Muscle layer of colon (tissue), 2 donors: ENCODE results near the gene GNB2.
"Not testable (repeated sequence)": the region's sequence is repeated elsewhere in the genome, so short reads cannot be mapped to it uniquely, and the experiment has no call there.

Source experiments
- H3K27ac ChIP-seq: one replicate; pipeline ENCODE4 v1.7.0; 2013; ENCODE audit warnings: low read depth, mild to moderate bottlenecking, low read length, moderate library complexity
- H3K27me3 ChIP-seq, 2 donors: one replicate each; pipeline ENCODE4 v1.7.0; 2013; ENCODE audit warnings: low read length in 2 of 2, mild to moderate bottlenecking in 2 of 2; ENCODE audit not compliant: insufficient read depth in 2 of 2, control insufficient read depth in 1 of 2
- H3K36me3 ChIP-seq: one replicate; pipeline ENCODE4 v1.7.0; 2013; ENCODE audit warnings: mild to moderate bottlenecking, low read length; ENCODE audit not compliant: insufficient read depth
- H3K4me1 ChIP-seq: one replicate; pipeline ENCODE4 v1.7.0; 2013; ENCODE audit warnings: mild to moderate bottlenecking, low read length; ENCODE audit not compliant: insufficient read depth
- H3K4me3 ChIP-seq, 2 donors: one replicate each; pipeline ENCODE4 v1.7.0; 2013; ENCODE audit warnings: low read length in 2 of 2, low read depth in 1 of 2, mild to moderate bottlenecking in 1 of 2, moderate library complexity in 1 of 2
- H3K9ac ChIP-seq: one replicate; pipeline ENCODE4 v1.7.0; 2013; ENCODE audit warnings: low read length
- H3K9me3 ChIP-seq: one replicate; pipeline ENCODE4 v1.7.0; 2013; ENCODE audit warnings: mild to moderate bottlenecking, low read length
- donor health status: abdominal sarcoma.
- donor health status: Adenocarcinoma of cecum.

Gene GNB2

GRCh38 chr7:100693312-100694097 is 20.0 kb downstream of the GNB2 start:
- peak overlapping the region; percentile 76 for H3K27ac ChIP-seq
- peaks cover 35% of the 10 kb centered on the region for H3K4me1 ChIP-seq
- no peaks in the 10 kb centered on the region for H3K27me3 ChIP-seq
- peak overlapping the region; percentile 62 to 80 for H3K4me3 ChIP-seq
- H3K9ac ChIP-seq, result peak overlapping the region; percentile 80
- no peaks in the 10 kb centered on the region for H3K36me3 ChIP-seq
- no peaks in the 10 kb centered on the region for H3K9me3 ChIP-seq

GRCh38 chr7:100694098-100694745 is 20.7 kb downstream of the GNB2 start, which contains the start of gene GIGYF1:
Gene GIGYF1, minus strand, starts transcription at chr7:100694250. Its CDS starts 6,012 bp downstream, at chr7:100688238.
- peaks cover 35% of the 10 kb centered on the region for H3K4me1 ChIP-seq
- peak within 1 kb of the TSS; percentile 76 for H3K27ac ChIP-seq
- no peaks in the 10 kb centered on the region for H3K36me3 ChIP-seq
- H3K9ac ChIP-seq, result peak within 1 kb of the TSS; percentile 80
- H3K4me3 ChIP-seq, result peak within 1 kb of the TSS; percentile 62 to 80
- H3K9me3 ChIP-seq, result no peaks in the 10 kb centered on the region
- H3K27me3 ChIP-seq, result no peaks in the 10 kb centered on the region

GRCh38 chr7:100696123-100696521 is 22.6 kb downstream of the GNB2 start:
- Histone ChIP-seq H3K27me3 (no peaks in the 10 kb centered on the region), H3K4me1 (peaks cover 20% of the 10 kb centered on the region), H3K27ac (no peak overlapping the region), H3K4me3 (no peak overlapping the region), H3K9ac (no peak overlapping the region), H3K36me3 (no peaks in the 10 kb centered on the region), H3K9me3 (no peaks in the 10 kb centered on the region)

- no peaks in the 10 kb centered on the region for H3K36me3 ChIP-seq
- no peaks in the 10 kb centered on the region for H3K4me1 ChIP-seq
- no peak overlapping the region for H3K9ac ChIP-seq
- no peaks in the 10 kb centered on the region for H3K27me3 ChIP-seq
- no peak overlapping the region for H3K4me3 ChIP-seq
- H3K27ac ChIP-seq, result no peak overlapping the region
- no peaks in the 10 kb centered on the region for H3K9me3 ChIP-seq
These were observed 25.5 kb downstream of the GNB2 start for GRCh38 chr7:100699018-100699417.

- not testable (repeated sequence) for H3K27me3 ChIP-seq, H3K9me3 ChIP-seq, H3K27ac ChIP-seq, H3K36me3 ChIP-seq, H3K4me3 ChIP-seq, H3K9ac ChIP-seq, H3K4me1 ChIP-seq
These were observed 27.5 kb downstream of the GNB2 start for GRCh38 chr7:100701089-100701488.

GRCh38 chr7:100705320-100705752 is 31.8 kb downstream of the GNB2 start:
- Histone ChIP-seq H3K4me1 (peaks cover 16% of the 10 kb centered on the region), H3K9me3 (no peaks in the 10 kb centered on the region), H3K27ac (peak overlapping the region; percentile 99), H3K4me3 (peak overlapping the region; percentile 69 to 98), H3K36me3 (no peaks in the 10 kb centered on the region), H3K9ac (peak overlapping the region; percentile 82), H3K27me3 (no peaks in the 10 kb centered on the region)

- H3K36me3 ChIP-seq, result no peaks in the 10 kb centered on the region
- peak within 1 kb of the TSS; percentile 83 for H3K9ac ChIP-seq
- H3K4me1 ChIP-seq, result peaks cover 16% of the 10 kb centered on the region
- H3K27ac ChIP-seq, result peak within 1 kb of the TSS; percentile 99
- no peaks in the 10 kb centered on the region for H3K27me3 ChIP-seq
- peak within 1 kb of the TSS; percentile 69 to 98 for H3K4me3 ChIP-seq
- H3K9me3 ChIP-seq, result no peaks in the 10 kb centered on the region
These were observed 32.5 kb downstream of the GNB2 start, which contains the start of gene POP7 for GRCh38 chr7:100705753-100706671. Gene POP7, plus strand, starts transcription at chr7:100706121. Its CDS starts 710 bp downstream, at chr7:100706831.

GRCh38 chr7:100706672-100707311 is 33.3 kb downstream of the GNB2 start:
- H3K27ac ChIP-seq, result peak overlapping the region; percentile 99
- H3K9ac ChIP-seq, result peak overlapping the region; percentile 83
- no peaks in the 10 kb centered on the region for H3K27me3 ChIP-seq
- H3K4me1 ChIP-seq, result peaks cover 16% of the 10 kb centered on the region
- no peaks in the 10 kb centered on the region for H3K36me3 ChIP-seq
- H3K4me3 ChIP-seq, result peak overlapping the region; percentile 69 to 98
- H3K9me3 ChIP-seq, result no peaks in the 10 kb centered on the region

- Histone ChIP-seq H3K9me3 (no peaks in the 10 kb centered on the region), H3K36me3 (no peaks in the 10 kb centered on the region), H3K27me3 (no peaks in the 10 kb centered on the region), H3K27ac (no peak overlapping the region), H3K9ac (no peak overlapping the region), H3K4me1 (peaks cover 16% of the 10 kb centered on the region), H3K4me3 (no peak overlapping the region)
These were observed 34.9 kb downstream of the GNB2 start for GRCh38 chr7:100708395-100708794.

GRCh38 chr7:100710452-100710851 is 36.9 kb downstream of the GNB2 start:
- Histone ChIP-seq H3K27me3 (no peaks in the 10 kb centered on the region), H3K4me1 (peaks cover 10% of the 10 kb centered on the region), H3K36me3 (no peaks in the 10 kb centered on the region), H3K27ac (no peak overlapping the region), H3K4me3 (no peak overlapping the region), H3K9me3 (no peaks in the 10 kb centered on the region), H3K9ac (no peak overlapping the region)
